AG04450 (cell line): Measurements from ENCODE around the gene EHMT2. TPM values are rescaled to one million over a fixed set of nuclear protein-coding genes. Genes with fewer than 3 reads are reported as not detected.

Experiments used
- CTCF ChIA-PET: fragments of 300-600, 350-600 bp; formaldehyde crosslinking; extraction: SDS; loops from one replicate; lab custom pipeline; 2022; ENCODE audit warnings: antibody characterized with exemption, inconsistent platforms; lab: Charles Lee
- POLR2A ChIA-PET: fragments of 350-600 bp; formaldehyde crosslinking; extraction: SDS; loops from one replicate; lab custom pipeline; 2021; ENCODE audit warnings: antibody characterized with exemption, inconsistent platforms; lab: Yijun Ruan, JAX
- DNase-seq: peaks from one replicate; pipeline ENCODE4 v3.0.0-alpha.2; 2011; ENCODE audit warnings: low read depth, low spot score
- H3K27ac ChIP-seq: one replicate; pipeline ENCODE4 v1.5.1; 2012; ENCODE audit warnings: low read depth, low read length, control low read depth
- H3K27me3 ChIP-seq: one replicate; pipeline ENCODE4 v1.6.0; 2012; ENCODE audit warnings: low read length; ENCODE audit not compliant: control insufficient read depth, insufficient read depth
- H3K4me3 ChIP-seq: 2 replicates; pipeline ENCODE4 v1.5.1; 2011; ENCODE audit warnings: mild to moderate bottlenecking, low read depth, low read length, control low read depth
- H3K9me3 ChIP-seq: 2 replicates; pipeline ENCODE4 v1.5.1; 2012; ENCODE audit warnings: low read length; ENCODE audit not compliant: control insufficient read depth, insufficient read depth
- polyA plus RNA-seq: library from polyadenylated mRNA; depleted of rRNA; stranded (reverse); fragments of >200 nt; gene quantifications from 2 replicates; pipeline ENCODE4 v1.2.3, GENCODE V29; 2011
- TF ChIP-seq, protein P1 (sequence below): IDR thresholded peaks from 2 replicates; pipeline ENCODE4 v1.5.1; 2011; ENCODE audit warnings: low read depth, low read length, control low read depth, inconsistent platforms

EHMT2 gene
- polyA plus RNA-seq, 1 experiment = 23.8 TPM

- Histone ChIP-seq H3K27me3 (no peaks in the 10 kb centered on the region), H3K27ac (no peak overlapping the region), H3K4me3 (no peak overlapping the region), H3K9me3 (no peaks in the 10 kb centered on the region)
- ChIA-PET CTCF (no interaction called here), POLR2A (no interaction called here)
- DNase-seq = no peak
- TF ChIP-seq, protein P1, sequence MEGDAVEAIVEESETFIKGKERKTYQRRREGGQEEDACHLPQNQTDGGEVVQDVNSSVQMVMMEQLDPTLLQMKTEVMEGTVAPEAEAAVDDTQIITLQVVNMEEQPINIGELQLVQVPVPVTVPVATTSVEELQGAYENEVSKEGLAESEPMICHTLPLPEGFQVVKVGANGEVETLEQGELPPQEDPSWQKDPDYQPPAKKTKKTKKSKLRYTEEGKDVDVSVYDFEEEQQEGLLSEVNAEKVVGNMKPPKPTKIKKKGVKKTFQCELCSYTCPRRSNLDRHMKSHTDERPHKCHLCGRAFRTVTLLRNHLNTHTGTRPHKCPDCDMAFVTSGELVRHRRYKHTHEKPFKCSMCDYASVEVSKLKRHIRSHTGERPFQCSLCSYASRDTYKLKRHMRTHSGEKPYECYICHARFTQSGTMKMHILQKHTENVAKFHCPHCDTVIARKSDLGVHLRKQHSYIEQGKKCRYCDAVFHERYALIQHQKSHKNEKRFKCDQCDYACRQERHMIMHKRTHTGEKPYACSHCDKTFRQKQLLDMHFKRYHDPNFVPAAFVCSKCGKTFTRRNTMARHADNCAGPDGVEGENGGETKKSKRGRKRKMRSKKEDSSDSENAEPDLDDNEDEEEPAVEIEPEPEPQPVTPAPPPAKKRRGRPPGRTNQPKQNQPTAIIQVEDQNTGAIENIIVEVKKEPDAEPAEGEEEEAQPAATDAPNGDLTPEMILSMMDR = no peak
Observed at GRCh38 chr6:31878222-31878621, 19.3 kb downstream of the EHMT2 start.

- CTCF ChIA-PET = no interaction called here
- no peak for DNase-seq
- Histone ChIP-seq H3K9me3 (no peaks in the 10 kb centered on the region), H3K27ac (no peak overlapping the region), H3K4me3 (no peak overlapping the region), H3K27me3 (no peaks in the 10 kb centered on the region)
- POLR2A ChIA-PET = no interaction called here
- TF ChIP-seq, protein P1 = no peak
Observed at GRCh38 chr6:31877651-31878161, 19.8 kb downstream of the EHMT2 start.

DNA sequence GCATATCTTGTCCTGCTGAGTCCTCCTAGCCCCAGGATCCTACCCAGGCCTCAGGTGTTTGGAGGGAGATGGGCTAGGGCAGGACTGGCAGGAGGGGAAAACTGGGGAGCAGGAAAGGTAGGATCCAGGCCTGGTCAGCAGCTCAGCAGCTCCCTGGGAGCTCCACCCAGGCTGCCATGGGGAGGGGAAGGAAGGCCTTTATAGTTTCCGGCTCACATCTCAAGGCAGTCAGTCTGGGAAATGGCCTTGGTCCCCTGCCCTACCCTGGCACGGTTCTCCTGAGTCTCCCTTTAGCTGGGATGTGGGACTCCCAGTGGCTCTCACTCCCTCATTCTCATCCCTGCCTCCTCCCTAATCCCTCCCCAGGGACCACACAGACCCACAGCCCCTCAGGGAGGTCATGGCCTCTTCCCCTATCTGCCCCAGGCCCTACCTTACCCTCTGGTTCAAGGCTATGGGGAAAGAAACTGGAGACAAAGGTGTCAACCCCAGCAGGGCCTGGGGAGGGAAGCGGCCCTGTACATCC, 20.3 kb downstream of the EHMT2 start:
- no peak for DNase-seq
- Histone ChIP-seq H3K4me3 (no peak overlapping the region), H3K9me3 (no peaks in the 10 kb centered on the region), H3K27me3 (no peaks in the 10 kb centered on the region), H3K27ac (no peak overlapping the region)
- POLR2A ChIA-PET = no interaction called here
- TF ChIP-seq, protein P1 = no peak
- CTCF ChIA-PET = no interaction called here

GRCh38 chr6:31876357-31876756, 21.1 kb downstream of the EHMT2 start:
- DNase-seq = no peak
- Histone ChIP-seq H3K9me3 (no peaks in the 10 kb centered on the region), H3K27me3 (no peaks in the 10 kb centered on the region), H3K4me3 (no peak overlapping the region), H3K27ac (no peak overlapping the region)
- TF ChIP-seq, protein P1 = no peak
- ChIA-PET POLR2A (no interaction called here), CTCF (no interaction called here)

DNA sequence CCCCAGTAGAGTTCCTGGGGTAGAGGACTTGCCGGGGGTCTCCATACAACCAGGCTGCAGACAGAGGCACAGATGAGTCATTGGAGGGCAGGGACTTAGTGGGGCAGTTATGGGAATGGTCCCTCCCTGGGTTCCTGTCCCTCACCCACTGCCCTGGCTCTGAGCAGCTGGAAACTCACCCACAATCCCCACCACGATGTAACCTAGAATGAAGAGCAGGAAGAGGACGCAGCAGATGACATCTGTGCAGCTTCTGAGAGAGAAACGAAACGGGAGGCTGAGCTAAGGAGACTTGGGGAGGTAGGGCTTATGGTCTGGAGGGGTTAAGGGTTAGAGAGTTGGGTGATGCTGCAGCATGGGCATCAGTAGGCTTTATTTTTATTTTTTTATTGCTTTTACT, 21.6 kb downstream of the EHMT2 start:
- TF ChIP-seq, protein P1 = no peak
- Histone ChIP-seq H3K9me3 (no peaks in the 10 kb centered on the region), H3K27ac (no peak overlapping the region), H3K27me3 (no peaks in the 10 kb centered on the region), H3K4me3 (no peak overlapping the region)
- CTCF ChIA-PET = interaction anchor here (0.5 kb wide), 1 partner anchor 195 kb away, joined by 7 read pairs; the partner anchor contains the start of gene LY6G5C
- POLR2A ChIA-PET = interaction anchor here (0.9 kb wide), 1 partner anchor 49 kb away, joined by 3 read pairs; the partner anchor contains the start of gene HSPA1B
- DNase-seq = no peak
